ENCODE data around the gene CRTAP.

DNA sequence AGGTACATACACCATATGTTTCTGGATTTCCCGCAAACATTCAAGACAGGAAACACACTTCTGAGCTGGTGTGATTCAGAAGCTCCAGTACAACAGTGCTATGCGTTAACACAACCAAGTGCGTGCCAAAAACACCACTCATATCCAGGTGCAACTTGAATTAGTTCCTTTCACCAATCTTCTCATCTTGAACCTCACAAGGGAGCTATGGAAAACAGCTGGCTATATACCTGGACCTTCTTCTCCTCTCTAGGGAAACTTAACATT is 73.5 kb downstream of the CRTAP start:
- TF ChIP-seq, protein P1, sequence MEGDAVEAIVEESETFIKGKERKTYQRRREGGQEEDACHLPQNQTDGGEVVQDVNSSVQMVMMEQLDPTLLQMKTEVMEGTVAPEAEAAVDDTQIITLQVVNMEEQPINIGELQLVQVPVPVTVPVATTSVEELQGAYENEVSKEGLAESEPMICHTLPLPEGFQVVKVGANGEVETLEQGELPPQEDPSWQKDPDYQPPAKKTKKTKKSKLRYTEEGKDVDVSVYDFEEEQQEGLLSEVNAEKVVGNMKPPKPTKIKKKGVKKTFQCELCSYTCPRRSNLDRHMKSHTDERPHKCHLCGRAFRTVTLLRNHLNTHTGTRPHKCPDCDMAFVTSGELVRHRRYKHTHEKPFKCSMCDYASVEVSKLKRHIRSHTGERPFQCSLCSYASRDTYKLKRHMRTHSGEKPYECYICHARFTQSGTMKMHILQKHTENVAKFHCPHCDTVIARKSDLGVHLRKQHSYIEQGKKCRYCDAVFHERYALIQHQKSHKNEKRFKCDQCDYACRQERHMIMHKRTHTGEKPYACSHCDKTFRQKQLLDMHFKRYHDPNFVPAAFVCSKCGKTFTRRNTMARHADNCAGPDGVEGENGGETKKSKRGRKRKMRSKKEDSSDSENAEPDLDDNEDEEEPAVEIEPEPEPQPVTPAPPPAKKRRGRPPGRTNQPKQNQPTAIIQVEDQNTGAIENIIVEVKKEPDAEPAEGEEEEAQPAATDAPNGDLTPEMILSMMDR (conservative IDR thresholded peaks at IDR 0.05): no peak
- TF ChIP-seq EZH2 (IDR thresholded peaks at IDR 0.05; ENCODE audit: low read depth): no peak
